ENCODE data around the gene TMEFF2. TPM values are rescaled to one million over a fixed set of nuclear protein-coding genes. Genes with fewer than 3 reads are reported as not detected.

The TMEFF2 gene
- total RNA-seq, 1 donor from 2014 or later, result not detected

GRCh38 chr2:192000196-192000980 lies 194.3 kb downstream of the TMEFF2 start:
- DNase-seq (ENCODE audit: extremely low spot score in 2 of 2), result no peak
- Histone ChIP-seq H3K36me3 (no peaks in the 10 kb centered on the region), H3K4me1 (no peaks in the 10 kb centered on the region), H3K9me3 (no peaks in the 10 kb centered on the region), H3K4me3 (no peak overlapping the region), H3K27me3 (no peaks in the 10 kb centered on the region), H3K27ac (no peak overlapping the region)
- TF ChIP-seq CTCF (IDR thresholded peaks at IDR 0.05) (no peak), POLR2AphosphoS5 (IDR thresholded peaks at IDR 0.05; ENCODE audit: insufficient read depth in 1 of 2, low read depth in 1 of 2) (no peak), POLR2A (IDR thresholded peaks at IDR 0.05) (no peak)
- intact Hi-C loops (cut with DNase I), result no loop called here

GRCh38 chr2:191999101-191999841 lies 195.5 kb downstream of the TMEFF2 start:
- H3K27ac ChIP-seq, result no peak overlapping the region
- intact Hi-C loops (cut with DNase I), result no loop called here
- no peaks in the 10 kb centered on the region for H3K36me3 ChIP-seq
- no peaks in the 10 kb centered on the region for H3K27me3 ChIP-seq
- TF ChIP-seq CTCF (IDR thresholded peaks at IDR 0.05) (no peak), POLR2A (IDR thresholded peaks at IDR 0.05) (no peak), POLR2AphosphoS5 (IDR thresholded peaks at IDR 0.05; ENCODE audit: insufficient read depth in 1 of 2, low read depth in 1 of 2) (no peak)
- no peaks in the 10 kb centered on the region for H3K9me3 ChIP-seq
- no peak for DNase-seq (ENCODE audit: extremely low spot score in 2 of 2)
- H3K4me1 ChIP-seq, result no peaks in the 10 kb centered on the region
- no peak overlapping the region for H3K4me3 ChIP-seq

GRCh38 chr2:191995285-191995684 lies 199.4 kb downstream of the TMEFF2 start:
- H3K36me3 ChIP-seq, result no peaks in the 10 kb centered on the region
- H3K9me3 ChIP-seq, result no peaks in the 10 kb centered on the region
- no peaks in the 10 kb centered on the region for H3K4me1 ChIP-seq
- H3K27ac ChIP-seq, result no peak overlapping the region
- no peak overlapping the region for H3K4me3 ChIP-seq
- no peaks in the 10 kb centered on the region for H3K27me3 ChIP-seq
- TF ChIP-seq CTCF (IDR thresholded peaks at IDR 0.05), result no peak
- no peak for TF ChIP-seq POLR2A (IDR thresholded peaks at IDR 0.05)
- no peak for TF ChIP-seq POLR2AphosphoS5 (IDR thresholded peaks at IDR 0.05; ENCODE audit: insufficient read depth in 1 of 2, low read depth in 1 of 2)
- intact Hi-C loops (cut with DNase I), result no loop called here
- no peak for DNase-seq (ENCODE audit: extremely low spot score in 2 of 2)

GRCh38 chr2:191994749-191995148 lies 200.0 kb downstream of the TMEFF2 start:
- H3K27me3 ChIP-seq, result no peaks in the 10 kb centered on the region
- H3K9me3 ChIP-seq, result no peaks in the 10 kb centered on the region
- no peak overlapping the region for H3K4me3 ChIP-seq
- intact Hi-C loops (cut with DNase I), result no loop called here
- no peaks in the 10 kb centered on the region for H3K4me1 ChIP-seq
- H3K27ac ChIP-seq, result no peak overlapping the region
- no peak for TF ChIP-seq POLR2AphosphoS5 (IDR thresholded peaks at IDR 0.05; ENCODE audit: insufficient read depth in 1 of 2, low read depth in 1 of 2)
- no peak for DNase-seq (ENCODE audit: extremely low spot score in 2 of 2)
- H3K36me3 ChIP-seq, result no peaks in the 10 kb centered on the region

GRCh38 chr2:191991442-191991841 lies 203.3 kb downstream of the TMEFF2 start:
- Histone ChIP-seq H3K4me1 (no peaks in the 10 kb centered on the region), H3K9me3 (no peaks in the 10 kb centered on the region), H3K27me3 (no peaks in the 10 kb centered on the region), H3K4me3 (no peak overlapping the region), H3K36me3 (no peaks in the 10 kb centered on the region), H3K27ac (no peak overlapping the region)
- TF ChIP-seq POLR2A (IDR thresholded peaks at IDR 0.05) (no peak), POLR2AphosphoS5 (IDR thresholded peaks at IDR 0.05; ENCODE audit: insufficient read depth in 1 of 2, low read depth in 1 of 2) (no peak), CTCF (IDR thresholded peaks at IDR 0.05) (no peak)
- no peak for DNase-seq (ENCODE audit: extremely low spot score in 2 of 2)
- intact Hi-C loops (cut with DNase I), result no loop called here
